ENCODE measurements around the gene PDPK1. TPM values are rescaled to one million over a fixed set of nuclear protein-coding genes. Genes with fewer than 3 reads are reported as not detected.
"Not testable (repeated sequence)": the region's sequence is repeated elsewhere in the genome, so short reads cannot be mapped to it uniquely, and the experiment has no call there.

Gene PDPK1
- polyA plus RNA-seq, 4 donors = 22.2 to 48.9 (median 32.2) TPM

GRCh38 chr16:2539192-2539844 lies 1.5 kb downstream of the PDPK1 start:
- FAIRE-seq; H3K27me3 ChIP-seq (ENCODE audit: control insufficient read depth in 3 of 3, insufficient read depth in 3 of 3, low read length in 3 of 3); DNase-seq; H3K9me3 ChIP-seq (ENCODE audit: control insufficient read depth in 2 of 2, insufficient read depth in 1 of 2, low read depth in 1 of 2, low read length in 1 of 2): not testable (repeated sequence)
- WGBS, 3 donors = 62 to 79% (median 69%) methylated on average over 24 of the region's 24 CpGs
- H3K4me3 ChIP-seq (ENCODE audit: low read depth in 1 of 3, low read length in 3 of 3) = peak overlapping the region in 2 of 3 donors; percentile 27 to 28
- H3K36me3 ChIP-seq (ENCODE audit: control insufficient read depth in 3 of 3, insufficient read depth in 2 of 3, low read depth in 1 of 3, low read length in 3 of 3) = peaks cover 0 to 20% (median 2%) of the 10 kb centered on the region in 3 donors
- peak overlapping the region in 1 of 3 donors; percentile 27 for H3K27ac ChIP-seq (ENCODE audit: low read depth in 1 of 3, low read length in 2 of 3)
- H3K4me1 ChIP-seq (ENCODE audit: control insufficient read depth in 3 of 3, insufficient read depth in 2 of 3, low read depth in 1 of 3, low read length in 2 of 3) = peaks cover 0 to 18% (median 4%) of the 10 kb centered on the region in 3 donors

DNA sequence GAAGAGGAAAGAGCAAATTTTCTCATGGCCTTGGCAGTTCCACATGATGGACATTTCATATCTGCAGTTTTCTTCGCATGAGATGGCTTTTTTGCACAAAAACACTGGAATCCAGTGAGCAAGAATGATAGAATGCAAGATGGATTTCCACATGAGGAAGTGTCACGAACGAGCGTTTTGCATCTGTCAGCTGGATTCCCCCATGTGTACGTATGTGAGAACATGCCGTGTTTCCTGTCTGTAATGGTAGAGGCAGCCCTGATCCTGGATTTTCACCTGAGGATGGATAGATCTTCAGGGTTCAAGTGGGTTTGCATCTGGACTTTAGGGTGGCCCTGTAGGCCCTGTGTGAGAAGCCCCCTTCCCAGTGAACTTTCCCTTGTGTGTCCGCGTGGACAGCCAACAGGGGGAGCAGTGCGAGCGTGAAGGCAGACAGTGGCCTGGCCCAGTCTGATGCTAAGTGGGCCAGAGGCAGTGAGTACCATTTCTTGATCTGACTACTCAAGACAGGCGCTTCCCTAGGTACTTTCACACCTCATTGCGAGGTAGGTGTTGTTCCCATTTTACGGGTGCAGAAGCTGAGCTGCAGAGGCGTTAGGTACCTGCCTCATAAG lies 2.1 kb downstream of the PDPK1 start:
- Histone ChIP-seq H3K4me1 (ENCODE audit: control insufficient read depth in 3 of 3, insufficient read depth in 2 of 3, low read depth in 1 of 3, low read length in 2 of 3) (peaks cover 0 to 18% (median 4%) of the 10 kb centered on the region in 3 donors), H3K36me3 (ENCODE audit: control insufficient read depth in 3 of 3, insufficient read depth in 2 of 3, low read depth in 1 of 3, low read length in 3 of 3) (peaks cover 0 to 21% (median 2%) of the 10 kb centered on the region in 3 donors)
- H3K27ac ChIP-seq (ENCODE audit: low read depth in 1 of 3, low read length in 2 of 3); H3K9me3 ChIP-seq (ENCODE audit: control insufficient read depth in 2 of 2, insufficient read depth in 1 of 2, low read depth in 1 of 2, low read length in 1 of 2); FAIRE-seq; H3K4me3 ChIP-seq (ENCODE audit: low read depth in 1 of 3, low read length in 3 of 3); H3K27me3 ChIP-seq (ENCODE audit: control insufficient read depth in 3 of 3, insufficient read depth in 3 of 3, low read length in 3 of 3); DNase-seq: not testable (repeated sequence)
- WGBS, 3 donors = 36 to 46% (median 38%) methylated on average over 14 of the region's 14 CpGs

DNA sequence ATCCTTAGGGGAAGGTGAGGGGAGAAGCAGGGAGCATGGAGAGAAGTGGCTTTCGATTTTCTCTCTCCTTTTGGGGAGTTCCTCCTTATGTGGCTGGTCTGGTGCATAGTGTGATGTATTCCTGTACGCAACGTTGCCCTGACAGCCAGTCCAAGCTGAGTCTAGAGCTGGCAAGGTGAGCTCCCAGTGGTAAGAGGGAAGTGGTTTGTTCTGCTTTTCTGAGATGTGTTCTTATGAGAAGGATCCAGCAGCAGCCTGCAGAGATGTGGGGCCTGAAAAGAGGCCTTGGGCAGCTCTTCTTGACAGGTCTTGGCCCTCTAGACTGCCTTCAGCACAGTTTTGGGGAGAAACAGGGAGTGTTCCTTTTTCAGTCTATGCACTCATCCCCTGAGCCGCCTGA lies 3.1 kb downstream of the PDPK1 start:
- Histone ChIP-seq H3K36me3 (ENCODE audit: control insufficient read depth in 3 of 3, insufficient read depth in 2 of 3, low read depth in 1 of 3, low read length in 3 of 3) (peaks cover 0 to 29% (median 2%) of the 10 kb centered on the region in 3 donors), H3K27ac (ENCODE audit: low read depth in 1 of 3, low read length in 2 of 3) (peak overlapping the region in 1 of 3 donors; percentile 38), H3K4me1 (ENCODE audit: control insufficient read depth in 3 of 3, insufficient read depth in 2 of 3, low read depth in 1 of 3, low read length in 2 of 3) (peaks cover 0 to 18% (median 4%) of the 10 kb centered on the region in 3 donors)
- H3K4me3 ChIP-seq (ENCODE audit: low read depth in 1 of 3, low read length in 3 of 3); FAIRE-seq; H3K27me3 ChIP-seq (ENCODE audit: control insufficient read depth in 3 of 3, insufficient read depth in 3 of 3, low read length in 3 of 3); DNase-seq; H3K9me3 ChIP-seq (ENCODE audit: control insufficient read depth in 2 of 2, insufficient read depth in 1 of 2, low read depth in 1 of 2, low read length in 1 of 2): not testable (repeated sequence)
- 23 to 53% (median 50%) methylated on average over 1 to 4 of the region's 4 CpGs for WGBS, 3 donors

GRCh38 chr16:2541409-2541808 lies 3.6 kb downstream of the PDPK1 start:
- H3K27me3 ChIP-seq (ENCODE audit: control insufficient read depth in 3 of 3, insufficient read depth in 3 of 3, low read length in 3 of 3); FAIRE-seq; H3K9me3 ChIP-seq (ENCODE audit: control insufficient read depth in 2 of 2, insufficient read depth in 1 of 2, low read depth in 1 of 2, low read length in 1 of 2); H3K27ac ChIP-seq (ENCODE audit: low read depth in 1 of 3, low read length in 2 of 3); H3K4me3 ChIP-seq (ENCODE audit: low read depth in 1 of 3, low read length in 3 of 3): not testable (repeated sequence)
- H3K36me3 ChIP-seq (ENCODE audit: control insufficient read depth in 3 of 3, insufficient read depth in 2 of 3, low read depth in 1 of 3, low read length in 3 of 3) = peaks cover 0 to 29% (median 2%) of the 10 kb centered on the region in 3 donors
- DNase-seq = peak; percentile 57 to 75
- WGBS, 3 donors = 11 to 43% (median 20%) methylated on average over 5 to 6 of the region's 6 CpGs
- H3K4me1 ChIP-seq (ENCODE audit: control insufficient read depth in 3 of 3, insufficient read depth in 2 of 3, low read depth in 1 of 3, low read length in 2 of 3) = peaks cover 0 to 18% (median 4%) of the 10 kb centered on the region in 3 donors

DNA sequence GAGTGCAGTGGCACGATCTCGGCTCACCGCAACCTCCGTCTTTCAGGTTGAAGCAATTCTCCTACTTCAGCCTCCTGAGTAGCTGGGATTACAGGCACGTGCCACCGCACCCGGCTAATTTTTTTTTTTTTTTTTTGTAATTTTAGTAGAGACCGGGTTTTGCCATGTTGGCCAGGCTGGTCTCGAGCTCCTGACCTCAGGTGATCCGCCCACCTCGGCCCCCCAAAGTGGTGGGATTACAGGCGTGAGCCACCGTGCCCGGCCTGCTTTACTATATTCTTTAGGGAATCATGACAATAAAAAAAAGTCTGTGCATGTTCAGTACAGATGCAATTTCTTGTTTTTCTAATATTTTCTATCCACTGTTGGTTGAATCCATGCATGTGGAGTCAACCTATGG lies 6.0 kb downstream of the PDPK1 start:
- not testable (repeated sequence) for FAIRE-seq; DNase-seq; H3K4me3 ChIP-seq (ENCODE audit: low read depth in 1 of 3, low read length in 3 of 3); H3K27ac ChIP-seq (ENCODE audit: low read depth in 1 of 3, low read length in 2 of 3); H3K27me3 ChIP-seq (ENCODE audit: control insufficient read depth in 3 of 3, insufficient read depth in 3 of 3, low read length in 3 of 3); H3K9me3 ChIP-seq (ENCODE audit: control insufficient read depth in 2 of 2, insufficient read depth in 1 of 2, low read depth in 1 of 2, low read length in 1 of 2)
- peaks cover 0 to 29% (median 2%) of the 10 kb centered on the region in 3 donors for H3K36me3 ChIP-seq (ENCODE audit: control insufficient read depth in 3 of 3, insufficient read depth in 2 of 3, low read depth in 1 of 3, low read length in 3 of 3)
- WGBS, 3 donors = 81 to 87% (median 82%) methylated on average over 13 to 14 of the region's 14 CpGs
- H3K4me1 ChIP-seq (ENCODE audit: control insufficient read depth in 3 of 3, insufficient read depth in 2 of 3, low read depth in 1 of 3, low read length in 2 of 3) = peaks cover 0 to 15% (median 4%) of the 10 kb centered on the region in 3 donors

GRCh38 chr16:2550283-2550878 lies 12.6 kb downstream of the PDPK1 start:
- H3K27me3 ChIP-seq (ENCODE audit: control insufficient read depth in 3 of 3, insufficient read depth in 3 of 3, low read length in 3 of 3); FAIRE-seq; H3K9me3 ChIP-seq (ENCODE audit: control insufficient read depth in 2 of 2, insufficient read depth in 1 of 2, low read depth in 1 of 2, low read length in 1 of 2); H3K36me3 ChIP-seq (ENCODE audit: control insufficient read depth in 3 of 3, insufficient read depth in 2 of 3, low read depth in 1 of 3, low read length in 3 of 3); DNase-seq; H3K4me1 ChIP-seq (ENCODE audit: control insufficient read depth in 3 of 3, insufficient read depth in 2 of 3, low read depth in 1 of 3, low read length in 2 of 3); H3K27ac ChIP-seq (ENCODE audit: low read depth in 1 of 3, low read length in 2 of 3); H3K4me3 ChIP-seq (ENCODE audit: low read depth in 1 of 3, low read length in 3 of 3): not testable (repeated sequence)
- no CpG with 5 or more reads among the region's 14 CpGs for WGBS, 3 donors

DNA sequence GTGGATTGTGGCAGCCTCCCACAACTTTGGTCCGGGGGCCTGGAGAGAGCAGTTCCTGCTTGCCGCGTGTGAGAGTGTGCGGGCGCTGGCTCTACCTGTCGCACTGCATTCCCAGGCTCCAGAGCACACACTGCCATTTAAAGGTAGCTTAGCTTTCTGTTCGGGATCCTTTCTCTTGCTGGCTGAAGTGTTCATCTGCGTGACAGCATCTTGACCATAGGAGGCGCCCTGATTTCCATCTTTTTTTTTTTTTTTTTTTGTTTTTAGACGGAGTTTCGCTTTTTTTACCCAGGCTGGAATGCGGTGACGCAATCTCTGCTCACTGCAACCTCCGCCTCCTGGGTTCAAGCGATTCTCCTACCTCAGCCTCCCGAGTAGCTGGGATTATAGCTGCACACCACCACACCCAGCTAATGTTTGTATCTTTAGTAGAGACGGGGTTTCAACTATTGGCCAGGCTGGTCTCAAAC lies 13.6 kb downstream of the PDPK1 start:
- not testable (repeated sequence) for H3K36me3 ChIP-seq (ENCODE audit: control insufficient read depth in 3 of 3, insufficient read depth in 2 of 3, low read depth in 1 of 3, low read length in 3 of 3); H3K4me3 ChIP-seq (ENCODE audit: low read depth in 1 of 3, low read length in 3 of 3); H3K4me1 ChIP-seq (ENCODE audit: control insufficient read depth in 3 of 3, insufficient read depth in 2 of 3, low read depth in 1 of 3, low read length in 2 of 3); H3K9me3 ChIP-seq (ENCODE audit: control insufficient read depth in 2 of 2, insufficient read depth in 1 of 2, low read depth in 1 of 2, low read length in 1 of 2); FAIRE-seq; H3K27me3 ChIP-seq (ENCODE audit: control insufficient read depth in 3 of 3, insufficient read depth in 3 of 3, low read length in 3 of 3)
- peak overlapping the region in 2 of 3 donors; percentile 11 to 56 for H3K27ac ChIP-seq (ENCODE audit: low read depth in 1 of 3, low read length in 2 of 3)
- 24 to 53% (median 31%) methylated on average over 10 to 11 of the region's 17 CpGs for WGBS, 3 donors
- peak; percentile 19 to 48 for DNase-seq

GRCh38 chr16:2554709-2555425 lies 17.0 kb downstream of the PDPK1 start:
- no CpG with 5 or more reads among the region's 13 CpGs for WGBS, 3 donors
- not testable (repeated sequence) for H3K36me3 ChIP-seq (ENCODE audit: control insufficient read depth in 3 of 3, insufficient read depth in 2 of 3, low read depth in 1 of 3, low read length in 3 of 3); H3K27ac ChIP-seq (ENCODE audit: low read depth in 1 of 3, low read length in 2 of 3); H3K9me3 ChIP-seq (ENCODE audit: control insufficient read depth in 2 of 2, insufficient read depth in 1 of 2, low read depth in 1 of 2, low read length in 1 of 2); FAIRE-seq; DNase-seq; H3K4me1 ChIP-seq (ENCODE audit: control insufficient read depth in 3 of 3, insufficient read depth in 2 of 3, low read depth in 1 of 3, low read length in 2 of 3); H3K27me3 ChIP-seq (ENCODE audit: control insufficient read depth in 3 of 3, insufficient read depth in 3 of 3, low read length in 3 of 3); H3K4me3 ChIP-seq (ENCODE audit: low read depth in 1 of 3, low read length in 3 of 3)

Measured in small intestine (tissue), 7 donors.